Retinal pigment epithelial cell (primary cell): ENCODE measurements around the gene VGLL4.

Experiments used
- DNase-seq: peaks from one replicate; pipeline ENCODE4 v3.0.0-alpha.2; 2010; ENCODE audit warnings: low read depth
- H3K4me3 ChIP-seq: 2 replicates; pipeline ENCODE4 v1.5.1; 2011; ENCODE audit warnings: mild to moderate bottlenecking, low read length, control low read depth, moderate library complexity
- CTCF ChIP-seq: conservative IDR thresholded peaks from 2 replicates; pipeline ENCODE4 v1.5.1; 2011; ENCODE audit warnings: low read depth, low read length, control low read depth, inconsistent platforms

The VGLL4 gene

GRCh38 chr3:11679964-11680363 is 36.2 kb upstream of the VGLL4 start:
- H3K4me3 ChIP-seq: no peak overlapping the region
- no peak for DNase-seq
- no peak for TF ChIP-seq CTCF

GRCh38 chr3:11672363-11672762 is 28.6 kb upstream of the VGLL4 start:
- no peak overlapping the region for H3K4me3 ChIP-seq
- DNase-seq: no peak
- no peak for TF ChIP-seq CTCF

- no peak for DNase-seq
- no peak for TF ChIP-seq CTCF
- no peak overlapping the region for H3K4me3 ChIP-seq
These were observed 28.0 kb upstream of the VGLL4 start for GRCh38 chr3:11671648-11672100.

GRCh38 chr3:11668243-11669235 is 24.8 kb upstream of the VGLL4 start:
- no peak for DNase-seq
- no peak overlapping the region for H3K4me3 ChIP-seq
- no peak for TF ChIP-seq CTCF

- DNase-seq: no peak
- H3K4me3 ChIP-seq: no peak overlapping the region
- no peak for TF ChIP-seq CTCF
These were observed 21.6 kb upstream of the VGLL4 start for GRCh38 chr3:11665331-11665730.

- TF ChIP-seq CTCF: peak; percentile 47
- H3K4me3 ChIP-seq: no peak overlapping the region
- no peak for DNase-seq
These were observed 18.8 kb upstream of the VGLL4 start for GRCh38 chr3:11662392-11662990.

GRCh38 chr3:11661827-11662226 is 18.1 kb upstream of the VGLL4 start:
- H3K4me3 ChIP-seq: no peak overlapping the region
- no peak for DNase-seq

More at GRCh38 chr3:11661827-11662226, 18.1 kb upstream of the VGLL4 start:
- TF ChIP-seq CTCF: no peak
